Keratinocyte (primary cell): ENCODE results near the gene ZBTB18. TPM values are rescaled to one million over a fixed set of nuclear protein-coding genes. Genes with fewer than 3 reads are reported as not detected.

ENCODE experiments used
- DNase-seq: peaks from one replicate; pipeline ENCODE4 v3.0.0-alpha.2; 2011; ENCODE audit warnings: low read depth, missing footprints, low spot score
- FAIRE-seq: peaks from 2 replicates; lab custom pipeline; 2011; peaks lifted over from hg19 to GRCh38; lab: Jason Lieb, UNC
- H2AFZ ChIP-seq: 2 replicates; pipeline ENCODE4 v1.6.0; 2012; ENCODE audit warnings: low read length, control low read depth, inconsistent platforms; ENCODE audit not compliant: control insufficient read depth
- H3K27ac ChIP-seq: 2 replicates; pipeline ENCODE4 v1.5.1; 2011; ENCODE audit warnings: low read length; ENCODE audit not compliant: control insufficient read depth, insufficient read depth
- H3K27me3 ChIP-seq: 3 replicates; pipeline ENCODE4 v1.6.0; 2011; ENCODE audit warnings: low read length; ENCODE audit not compliant: control insufficient read depth, insufficient read depth; ENCODE audit errors: extremely low read depth
- H3K36me3 ChIP-seq, 2 experiments: 2 replicates in 1 of 2; 3 replicates in 1 of 2; pipeline ENCODE4 v1.5.1; 2011; ENCODE audit warnings: low read length in 2 of 2, mild to moderate bottlenecking in 1 of 2; ENCODE audit not compliant: control insufficient read depth in 2 of 2, insufficient read depth in 2 of 2; ENCODE audit errors: extremely low read depth in 1 of 2
- H3K4me1 ChIP-seq: 3 replicates; pipeline ENCODE4 v1.5.1; 2011; ENCODE audit warnings: low read length; ENCODE audit not compliant: control insufficient read depth, insufficient read depth; ENCODE audit errors: extremely low read depth
- H3K4me2 ChIP-seq: 3 replicates; pipeline ENCODE4 v1.6.0; 2011; ENCODE audit warnings: low read depth, low read length; ENCODE audit not compliant: control insufficient read depth, insufficient read depth; ENCODE audit errors: extremely low read depth
- H3K4me3 ChIP-seq, 3 experiments: fragments of 200-600 bp in 1 of 3; sonication (generic) in 1 of 3; 2 replicates in 2 of 3; 3 replicates in 1 of 3; pipeline ENCODE4 v1.5.1; 2011 to 2016; ENCODE audit warnings: low read length in 3 of 3, mild to moderate bottlenecking in 3 of 3, control low read depth in 2 of 3, inconsistent platforms in 1 of 3, low read depth in 1 of 3, mixed read lengths in 1 of 3, mixed run types in 1 of 3, moderate library complexity in 1 of 3; ENCODE audit not compliant: control insufficient read depth in 2 of 3, insufficient read depth in 2 of 3; ENCODE audit errors: extremely low read depth in 1 of 3
- H3K79me2 ChIP-seq: 2 replicates; pipeline ENCODE4 v1.6.0; 2012; ENCODE audit warnings: low read length; ENCODE audit not compliant: control insufficient read depth, insufficient read depth
- H3K9ac ChIP-seq: 3 replicates; pipeline ENCODE4 v1.6.0; 2011; ENCODE audit warnings: low read length; ENCODE audit not compliant: control insufficient read depth, insufficient read depth; ENCODE audit errors: extremely low read depth
- H3K9me1 ChIP-seq: 3 replicates; pipeline ENCODE4 v1.6.0; 2011; ENCODE audit warnings: low read length; ENCODE audit not compliant: control insufficient read depth, insufficient read depth; ENCODE audit errors: extremely low read depth
- H3K9me3 ChIP-seq: 2 replicates; pipeline ENCODE4 v1.5.1; 2012; ENCODE audit warnings: low read depth, low read length; ENCODE audit not compliant: control insufficient read depth
- H4K20me1 ChIP-seq: 3 replicates; pipeline ENCODE4 v1.6.0; 2011; ENCODE audit warnings: low read length; ENCODE audit not compliant: control insufficient read depth, insufficient read depth; ENCODE audit errors: extremely low read depth
- EZH2 ChIP-seq: IDR thresholded peaks from one replicate; pipeline ENCODE4 v1.6.1; 2012; ENCODE audit warnings: inconsistent platforms, mild to moderate bottlenecking, low read length, moderate library complexity
- dilution Hi-C: fragments of 300-500 bp; cut with MboI; formaldehyde crosslinking; loops from one replicate; pipeline ENCODE4 v1.7.0; 2020; ENCODE audit warnings: low sequenced_read_pairs; ENCODE audit not compliant: extremely low pct_ligation_motif_present
- polyA plus RNA-seq, 5 experiments: library from polyadenylated mRNA; depleted of rRNA in 3 of 5; stranded (reverse) in 3 of 5; stranded (forward) in 1 of 5; unstranded in 1 of 5; fragments of >200 nt; gene quantifications; 1 replicate in 1 of 5; 2 replicates in 3 of 5; 3 replicates in 1 of 5; pipeline versions ENCODE4 v1.2.1 to v1.2.3, GENCODE V29; 2011 to 2012; ENCODE audit warnings: missing spikeins in 2 of 5, low read depth in 1 of 5, low replicate concordance in 1 of 5
- TF ChIP-seq, protein P1 (sequence below), 3 experiments: IDR thresholded peaks in 1 of 3; conservative IDR thresholded peaks in 1 of 3; optimal IDR thresholded peaks in 1 of 3; 2 replicates in 2 of 3; 3 replicates in 1 of 3; pipeline versions ENCODE3 to v1.5.1; 2011; ENCODE audit warnings: low read length in 3 of 3, mild to moderate bottlenecking in 3 of 3, moderate library complexity in 2 of 3, control low read depth in 1 of 3, inconsistent platforms in 1 of 3; ENCODE audit not compliant: insufficient read depth in 2 of 3; ENCODE audit errors: extremely low read depth in 1 of 3

Gene ZBTB18
- polyA plus RNA-seq, 1 donor (not counting 4 experiments of a cell fraction or from before 2014, with no cell fraction given): 5.8 TPM

DNA sequence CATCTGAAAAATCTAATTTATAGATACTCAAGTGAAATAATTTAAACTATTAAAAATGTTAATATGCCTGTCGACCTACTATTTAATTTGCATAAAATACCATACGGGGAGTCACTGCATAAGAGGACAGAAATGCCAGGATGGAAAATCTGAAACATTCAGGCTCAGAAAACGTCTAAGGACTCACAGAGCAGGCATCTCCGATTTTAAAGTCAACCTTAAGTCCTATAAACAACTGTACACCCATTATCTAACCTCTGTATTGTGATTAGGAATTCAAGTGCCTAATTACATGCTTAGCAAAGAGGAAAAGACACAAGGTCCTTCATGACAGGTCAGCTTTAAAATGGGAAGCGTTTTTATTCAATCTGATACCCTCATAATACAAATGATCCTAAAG lies 49.2 kb downstream of the ZBTB18 start:
- Histone ChIP-seq H3K4me3 (no peak overlapping the region), H3K9ac (no peak overlapping the region), H3K27me3 (peaks cover 3% of the 10 kb centered on the region), H3K27ac (no peak overlapping the region), H3K9me3 (peaks cover 4% of the 10 kb centered on the region), H3K9me1 (no peaks in the 10 kb centered on the region), H2AFZ (no peak overlapping the region), H3K79me2 (no peaks in the 10 kb centered on the region), H3K4me1 (no peaks in the 10 kb centered on the region), H4K20me1 (no peaks in the 10 kb centered on the region), H3K4me2 (no peak overlapping the region), H3K36me3 (no peaks in the 10 kb centered on the region)
- dilution Hi-C loops: no loop called here
- DNase-seq (no peak), FAIRE-seq (no peak)
- TF ChIP-seq, protein P1, sequence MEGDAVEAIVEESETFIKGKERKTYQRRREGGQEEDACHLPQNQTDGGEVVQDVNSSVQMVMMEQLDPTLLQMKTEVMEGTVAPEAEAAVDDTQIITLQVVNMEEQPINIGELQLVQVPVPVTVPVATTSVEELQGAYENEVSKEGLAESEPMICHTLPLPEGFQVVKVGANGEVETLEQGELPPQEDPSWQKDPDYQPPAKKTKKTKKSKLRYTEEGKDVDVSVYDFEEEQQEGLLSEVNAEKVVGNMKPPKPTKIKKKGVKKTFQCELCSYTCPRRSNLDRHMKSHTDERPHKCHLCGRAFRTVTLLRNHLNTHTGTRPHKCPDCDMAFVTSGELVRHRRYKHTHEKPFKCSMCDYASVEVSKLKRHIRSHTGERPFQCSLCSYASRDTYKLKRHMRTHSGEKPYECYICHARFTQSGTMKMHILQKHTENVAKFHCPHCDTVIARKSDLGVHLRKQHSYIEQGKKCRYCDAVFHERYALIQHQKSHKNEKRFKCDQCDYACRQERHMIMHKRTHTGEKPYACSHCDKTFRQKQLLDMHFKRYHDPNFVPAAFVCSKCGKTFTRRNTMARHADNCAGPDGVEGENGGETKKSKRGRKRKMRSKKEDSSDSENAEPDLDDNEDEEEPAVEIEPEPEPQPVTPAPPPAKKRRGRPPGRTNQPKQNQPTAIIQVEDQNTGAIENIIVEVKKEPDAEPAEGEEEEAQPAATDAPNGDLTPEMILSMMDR (optimal IDR thresholded peaks at IDR 0.05 in 1 of 3, IDR thresholded peaks at IDR 0.05 in 1 of 3, conservative IDR thresholded peaks at IDR 0.05 in 1 of 3; ENCODE audit: extremely low read depth in 1 of 3, insufficient read depth in 2 of 3, low read length in 3 of 3): no peak
- TF ChIP-seq EZH2: no peak

DNA sequence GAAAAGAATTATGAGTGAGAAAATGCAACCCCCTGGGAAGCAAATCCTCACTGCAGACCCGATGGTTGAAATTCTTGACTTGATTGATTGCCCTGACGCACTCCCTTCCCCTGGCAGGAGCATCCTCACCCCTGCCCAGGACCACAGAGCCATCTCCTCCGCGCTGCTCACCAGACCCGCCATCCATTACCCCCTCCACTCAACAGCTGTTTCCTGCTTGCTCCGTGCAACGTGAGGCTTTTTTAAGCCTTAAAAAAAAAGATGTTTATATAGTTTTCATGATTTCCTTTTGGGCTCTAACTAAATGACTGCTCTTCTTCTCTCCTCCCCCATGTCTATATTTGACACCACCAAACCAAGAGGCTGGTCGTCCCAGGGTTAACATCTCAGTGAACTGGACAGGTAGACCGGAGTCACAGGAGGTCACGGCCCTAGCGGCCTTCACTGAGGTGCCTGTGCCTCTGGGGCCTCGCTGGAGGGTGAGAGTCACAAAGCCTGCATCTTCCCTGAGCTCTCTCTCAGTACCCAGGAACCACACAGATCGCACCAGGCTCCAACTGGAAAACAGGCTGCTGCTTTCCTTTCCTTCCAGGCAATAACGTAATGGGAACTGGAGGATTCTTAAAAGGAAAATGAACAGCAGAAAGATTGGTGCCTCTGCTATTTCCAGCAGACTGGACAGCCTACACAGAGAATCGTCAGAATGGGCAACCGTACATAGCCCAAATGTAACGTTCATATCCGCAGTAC lies 49.8 kb downstream of the ZBTB18 start:
- no peak overlapping the region for H3K4me3 ChIP-seq
- H3K27ac ChIP-seq: no peak overlapping the region
- no peak overlapping the region for H3K4me2 ChIP-seq
- DNase-seq (no peak), FAIRE-seq (no peak)
- TF ChIP-seq, protein P1 (optimal IDR thresholded peaks at IDR 0.05 in 1 of 3, IDR thresholded peaks at IDR 0.05 in 1 of 3, conservative IDR thresholded peaks at IDR 0.05 in 1 of 3; ENCODE audit: extremely low read depth in 1 of 3, insufficient read depth in 2 of 3, low read length in 3 of 3): no peak
- TF ChIP-seq EZH2: no peak
- no peaks in the 10 kb centered on the region for H4K20me1 ChIP-seq
- peaks cover 3% of the 10 kb centered on the region for H3K27me3 ChIP-seq
- H3K36me3 ChIP-seq: no peaks in the 10 kb centered on the region
- no peaks in the 10 kb centered on the region for H3K4me1 ChIP-seq
- dilution Hi-C loops: no loop called here
- H2AFZ ChIP-seq: no peak overlapping the region
- no peak overlapping the region for H3K9ac ChIP-seq
- no peaks in the 10 kb centered on the region for H3K9me1 ChIP-seq
- peaks cover 4% of the 10 kb centered on the region for H3K9me3 ChIP-seq
- no peaks in the 10 kb centered on the region for H3K79me2 ChIP-seq
